ENCODE measurements around the gene CAB39L.

- TF ChIP-seq CTCF (IDR thresholded peaks at IDR 0.05 in 2 of 3, conservative IDR thresholded peaks at IDR 0.05 in 1 of 3; ENCODE audit: insufficient read depth in 2 of 3, low read depth in 1 of 3, low read length in 3 of 3), result no peak
- TF ChIP-seq SP1 (CRISPR knock-in tag; IDR thresholded peaks at IDR 0.05), result no peak
Measured at GRCh38 chr13:49346460-49346859, 97.4 kb downstream of the CAB39L start.

All from K562 (cell line).